H1 (cell line): ENCODE measurements around the gene DDX4. TPM values are rescaled to one million over a fixed set of nuclear protein-coding genes. Genes with fewer than 3 reads are reported as not detected.

ENCODE experiments used
- CTCF ChIA-PET: fragments of 300-600 bp; sonication (Branson Sonifier 250); formaldehyde crosslinking; loops from one replicate; lab custom pipeline; 2021; ENCODE audit not compliant: partially characterized antibody; lab: Charles Lee
- POLR2A ChIA-PET: fragments of 300-600 bp; sonication (Branson Sonifier 250); formaldehyde crosslinking; loops from one replicate; lab custom pipeline; 2021; ENCODE audit warnings: inconsistent platforms; ENCODE audit not compliant: partially characterized antibody; lab: Charles Lee
- DNase-seq, 2 experiments: peaks; one replicate each; pipeline versions ENCODE4 v3.0.0 to v3.0.0-alpha.2; 2010 to 2022; ENCODE audit warnings: low spot score in 2 of 2, low read depth in 1 of 2, mixed read lengths in 1 of 2
- FAIRE-seq: peaks from 2 replicates; lab custom pipeline; 2011; peaks lifted over from hg19 to GRCh38; lab: Jason Lieb, UNC
- H2AFZ ChIP-seq: 2 replicates; pipeline ENCODE4 v1.8.1; 2012; ENCODE audit warnings: low read length, inconsistent platforms
- H2AK5ac ChIP-seq: 2 replicates; pipeline ENCODE4 v1.6.1; 2013; ENCODE audit warnings: low read depth, low read length
- H2BK120ac ChIP-seq: replicated peaks from 2 replicates; pipeline ENCODE3; 2013; ENCODE audit warnings: low read depth, low read length, inconsistent platforms
- H2BK12ac ChIP-seq: 2 replicates; pipeline ENCODE4 v1.6.1; 2013; ENCODE audit warnings: low read depth, low read length
- H2BK15ac ChIP-seq: 2 replicates; pipeline ENCODE4 v1.6.1; 2013; ENCODE audit warnings: low read length
- H2BK20ac ChIP-seq: 2 replicates; pipeline ENCODE4 v1.6.1; 2013; ENCODE audit warnings: low read length
- H2BK5ac ChIP-seq: 2 replicates; pipeline ENCODE4 v1.6.1; 2013; ENCODE audit warnings: low read depth, low read length
- H3K14ac ChIP-seq: 2 replicates; pipeline ENCODE4 v1.6.1; 2013; ENCODE audit warnings: inconsistent platforms; ENCODE audit not compliant: insufficient read length
- H3K18ac ChIP-seq: 2 replicates; pipeline ENCODE4 v1.6.1; 2013; ENCODE audit warnings: low read length; ENCODE audit errors: extremely low read depth
- H3K23ac ChIP-seq: 2 replicates; pipeline ENCODE4 v1.6.1; 2013; ENCODE audit warnings: inconsistent platforms; ENCODE audit not compliant: insufficient read length
- H3K23me2 ChIP-seq: 2 replicates; pipeline ENCODE4 v1.6.1; 2013; ENCODE audit warnings: low read depth, low read length
- H3K27ac ChIP-seq: 2 replicates; pipeline ENCODE4 v1.6.1; 2011; ENCODE audit warnings: low read depth, low read length, inconsistent platforms
- H3K27me3 ChIP-seq, 4 experiments: replicated peaks in 1 of 4; 1 replicate in 1 of 4; 2 replicates in 3 of 4; pipeline versions ENCODE4 v1.6.1 to v1.8.1; 2011 to 2013; ENCODE audit warnings: low read length in 3 of 4, mild to moderate bottlenecking in 3 of 4, inconsistent platforms in 2 of 4, mixed read lengths in 2 of 4, moderate library complexity in 1 of 4; ENCODE audit not compliant: control insufficient read depth in 3 of 4, insufficient read depth in 3 of 4; ENCODE audit errors: extremely low read depth in 1 of 4
- H3K36me3 ChIP-seq, 4 experiments: 2 replicates each; pipeline versions ENCODE4 v1.6.1 to v1.8.1; 2011 to 2013; ENCODE audit warnings: mild to moderate bottlenecking in 4 of 4, low read length in 3 of 4, moderate library complexity in 2 of 4, control low read depth in 1 of 4, inconsistent platforms in 1 of 4; ENCODE audit not compliant: insufficient read depth in 4 of 4, control insufficient read depth in 2 of 4
- H3K4ac ChIP-seq: replicated peaks from 2 replicates; pipeline ENCODE3; 2013; ENCODE audit warnings: low read length, low read depth, mixed read lengths, inconsistent platforms; ENCODE audit not compliant: insufficient read length
- H3K4me1 ChIP-seq, 4 experiments: replicated peaks in 1 of 4; 1 replicate in 1 of 4; 2 replicates in 3 of 4; pipeline versions ENCODE4 v1.6.1 to v1.8.1; 2011 to 2013; ENCODE audit warnings: low read length in 3 of 4, inconsistent platforms in 2 of 4, mixed read lengths in 1 of 4; ENCODE audit not compliant: insufficient read depth in 4 of 4, control insufficient read depth in 3 of 4
- H3K4me2 ChIP-seq, 2 experiments: 2 replicates each; pipeline versions ENCODE4 v1.6.1 to v1.8.1; 2011 to 2013; ENCODE audit warnings: low read depth in 2 of 2, low read length in 2 of 2, control low read depth in 1 of 2, inconsistent platforms in 1 of 2, mild to moderate bottlenecking in 1 of 2; ENCODE audit not compliant: insufficient read depth in 1 of 2
- H3K4me3 ChIP-seq, 4 experiments: fragments of 200-600, 300-600 bp in 1 of 4; sonication (generic), shearing (Covaris generic), sonication (Bioruptor Twin) in 1 of 4; 2 replicates each; pipeline versions ENCODE4 v1.5.1 to v1.8.1; 2011 to 2016; ENCODE audit warnings: low read length in 4 of 4, low read depth in 3 of 4, control low read depth in 2 of 4, inconsistent platforms in 2 of 4, mild to moderate bottlenecking in 2 of 4, mixed read lengths in 1 of 4, moderate library complexity in 1 of 4; ENCODE audit not compliant: insufficient read depth in 2 of 4; ENCODE audit errors: extremely low read depth in 1 of 4
- H3K56ac ChIP-seq: replicated peaks from 2 replicates; pipeline ENCODE3; 2013; ENCODE audit warnings: low read depth, mild to moderate bottlenecking, mixed read lengths, low read length, inconsistent platforms; ENCODE audit not compliant: insufficient read length
- H3K79me1 ChIP-seq: 2 replicates; pipeline ENCODE4 v1.6.1; 2013; ENCODE audit warnings: low read depth, low read length, control low read depth
- H3K79me2 ChIP-seq, 2 experiments: 2 replicates each; pipeline versions ENCODE4 v1.6.1 to v1.8.1; 2012 to 2013; ENCODE audit warnings: low read length in 2 of 2, mild to moderate bottlenecking in 2 of 2, inconsistent platforms in 1 of 2; ENCODE audit not compliant: insufficient read depth in 2 of 2, control insufficient read depth in 1 of 2
- H3K9ac ChIP-seq, 4 experiments: replicated peaks in 1 of 4; 1 replicate in 1 of 4; 2 replicates in 3 of 4; pipeline versions ENCODE4 v1.6.1 to v1.8.1; 2011 to 2013; ENCODE audit warnings: low read depth in 3 of 4, low read length in 3 of 4, control low read depth in 2 of 4, mild to moderate bottlenecking in 2 of 4, moderate library complexity in 2 of 4, inconsistent platforms in 1 of 4; ENCODE audit errors: extremely low read depth in 1 of 4
- H3K9me3 ChIP-seq, 2 experiments: 2 replicates each; pipeline versions ENCODE4 v1.6.1 to v1.8.1; 2012 to 2013; ENCODE audit warnings: mild to moderate bottlenecking in 2 of 2, moderate library complexity in 2 of 2, control low read depth in 1 of 2, inconsistent platforms in 1 of 2, low read depth in 1 of 2, low read length in 1 of 2, mixed read lengths in 1 of 2; ENCODE audit not compliant: insufficient read depth in 2 of 2
- H4K20me1 ChIP-seq, 2 experiments: replicated peaks in 1 of 2; 2 replicates each; pipeline versions ENCODE3 to v1.8.1; 2011 to 2013; ENCODE audit warnings: inconsistent platforms in 2 of 2, low read length in 2 of 2, mild to moderate bottlenecking in 1 of 2; ENCODE audit not compliant: insufficient read depth in 2 of 2, control insufficient read depth in 1 of 2
- H4K5ac ChIP-seq: 2 replicates; pipeline ENCODE4 v1.6.1; 2013; ENCODE audit warnings: low read length, low read depth, mixed read lengths, inconsistent platforms; ENCODE audit not compliant: insufficient read length
- H4K8ac ChIP-seq: 2 replicates; pipeline ENCODE4 v1.8.0; 2013; ENCODE audit warnings: mild to moderate bottlenecking, moderate library complexity, low read length, inconsistent platforms; ENCODE audit not compliant: insufficient read depth; ENCODE audit errors: extremely low read depth
- H4K91ac ChIP-seq: replicated peaks from 2 replicates; pipeline ENCODE3; 2013; ENCODE audit warnings: low read length, mixed read lengths, inconsistent platforms; ENCODE audit not compliant: insufficient read length
- CBX5 ChIP-seq: fragments of 300-800, 300-1000 bp; sonication (generic); IDR thresholded peaks from 2 replicates; pipeline ENCODE4 v1.7.1; 2016; ENCODE audit warnings: antibody characterized with exemption, low read length, low read depth
- CEBPB ChIP-seq: IDR thresholded peaks from 2 replicates; pipeline ENCODE4 v1.6.1; 2012; ENCODE audit warnings: low read depth, low read length
- EP300 ChIP-seq, 2 experiments: IDR thresholded peaks; 1 replicate in 1 of 2; 2 replicates in 1 of 2; pipeline ENCODE4 v1.6.1; 2011 to 2012; ENCODE audit warnings: low read depth in 2 of 2, low read length in 2 of 2, mild to moderate bottlenecking in 2 of 2, borderline replicate concordance in 1 of 2, inconsistent platforms in 1 of 2, moderate library complexity in 1 of 2
- HDAC2 ChIP-seq, 2 experiments: fragments of 300-600 bp in 1 of 2; sonication (generic) in 1 of 2; IDR thresholded peaks; 2 replicates each; pipeline ENCODE4 v1.6.1; 2011 to 2012; ENCODE audit warnings: low read depth in 2 of 2, low read length in 2 of 2, mild to moderate bottlenecking in 2 of 2, moderate library complexity in 2 of 2, borderline replicate concordance in 1 of 2, inconsistent platforms in 1 of 2
- JUN ChIP-seq: IDR thresholded peaks from 2 replicates; pipeline ENCODE4 v1.6.1; 2011; ENCODE audit warnings: low read depth, mild to moderate bottlenecking, improper control_type of control experiment, low read length
- KDM4A ChIP-seq: IDR thresholded peaks from one replicate; pipeline ENCODE4 v1.7.1; 2012; ENCODE audit warnings: low read depth, mild to moderate bottlenecking, moderate library complexity, low read length, inconsistent platforms; ENCODE audit not compliant: severe bottlenecking
- NRF1 ChIP-seq: IDR thresholded peaks from 2 replicates; pipeline ENCODE4 v1.6.1; 2011; ENCODE audit warnings: mild to moderate bottlenecking, low read depth, low read length, improper control_type of control experiment
- POLR2A ChIP-seq, 2 experiments: IDR thresholded peaks; 1 replicate in 1 of 2; 2 replicates in 1 of 2; pipeline ENCODE4 v1.6.1; 2011; ENCODE audit warnings: low read depth in 2 of 2, low read length in 2 of 2, mild to moderate bottlenecking in 2 of 2; ENCODE audit errors: control extremely low read depth in 1 of 2
- POLR2AphosphoS5 ChIP-seq: IDR thresholded peaks from 2 replicates; pipeline ENCODE4 v1.6.1; 2011; ENCODE audit warnings: low read depth, low read length
- SAP30 ChIP-seq: fragments of 300-600 bp; sonication (generic); IDR thresholded peaks from 2 replicates; pipeline ENCODE4 v1.7.1; 2012; ENCODE audit warnings: low read length, moderate library complexity, mild to moderate bottlenecking, inconsistent platforms; ENCODE audit not compliant: insufficient read depth, insufficient replicate concordance
- SIRT6 ChIP-seq: IDR thresholded peaks from one replicate; pipeline ENCODE4 v1.7.1; 2012; ENCODE audit warnings: low read length, inconsistent platforms
- TAF7 ChIP-seq: optimal IDR thresholded peaks from 2 replicates; pipeline ENCODE3; 2011; ENCODE audit warnings: low read depth, mild to moderate bottlenecking, inconsistent platforms, low read length, moderate library complexity, borderline replicate concordance
- TEAD4 ChIP-seq: IDR thresholded peaks from 2 replicates; pipeline ENCODE4 v1.6.1; 2012; ENCODE audit warnings: low read depth, low read length, inconsistent platforms, mixed read lengths
- WGBS, 2 experiments: shearing (Covaris generic) in 1 of 2; methylation state at CpG; one replicate each; pipeline versions ENCODE4 v1.1.6 to v1.1.7; 2013 to 2015; ENCODE audit warnings: low lambda C conversion rate in 2 of 2, mixed read lengths in 2 of 2, inconsistent platforms in 1 of 2, low coverage in 1 of 2, missing lambda C conversion rate in 1 of 2; ENCODE audit not compliant: insufficient replicate concordance in 2 of 2, insufficient coverage in 1 of 2, insufficient read length in 1 of 2; ENCODE audit errors: extremely low coverage in 1 of 2, missing lambda C conversion rate in 1 of 2; 5-methylcytosine and 5-hydroxymethylcytosine counted together
- polyA plus RNA-seq, 7 experiments: library from polyadenylated mRNA; depleted of rRNA in 3 of 7; stranded (reverse) in 5 of 7; unstranded in 2 of 7; fragments of >200 nt in 5 of 7; fragments of 200-250 nt in 2 of 7; gene quantifications; 1 replicate in 5 of 7; 2 replicates in 1 of 7; 4 replicates in 1 of 7; pipeline versions ENCODE4 v1.2.1 to v1.2.3, GENCODE V29; 2011 to 2013; ENCODE audit warnings: missing spikeins in 2 of 7, mixed read lengths in 2 of 7
- total RNA-seq: library from RNA; stranded (reverse); fragmentation: NEBNext Ultra II Directional; extraction: Animal tissue kit (Norgen Biotek cat#: 25700); gene quantifications from 2 replicates; pipeline ENCODE4 v1.2.1, GENCODE V29; 2021
- TF ChIP-seq, protein P1 (sequence below): IDR thresholded peaks from 2 replicates; pipeline ENCODE4 v1.6.1; 2012; ENCODE audit warnings: inconsistent platforms

Gene DDX4
- total and polyA plus RNA-seq, 2 of the 8 experiments (the other 6 are each of a cell fraction or from before 2014, with no cell fraction given): 0.15 TPM; not detected in 1

DNA sequence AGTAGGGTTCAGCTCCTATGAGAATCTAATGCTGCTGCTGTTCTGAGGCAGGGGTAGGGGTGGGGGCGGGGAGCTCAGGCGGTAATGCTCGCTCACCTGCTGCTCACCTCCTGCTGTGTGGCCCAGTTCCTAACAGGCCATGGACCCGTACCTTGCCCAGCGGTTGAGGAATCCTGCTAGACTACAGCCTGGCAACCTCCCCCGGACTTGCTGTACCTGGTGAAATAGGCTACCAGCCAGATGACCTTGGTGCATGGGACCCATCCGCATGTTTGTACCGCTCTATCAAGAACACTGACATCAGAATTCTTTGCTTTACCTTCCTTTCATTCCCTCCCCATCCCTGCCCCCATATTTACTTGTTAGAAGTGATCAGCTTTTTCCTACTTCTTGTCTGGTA, 128.6 kb downstream of the DDX4 start:
- no peaks in the 10 kb centered on the region for H3K79me1 ChIP-seq
- no peak overlapping the region for H2BK12ac ChIP-seq
- ChIA-PET POLR2A (no interaction called here), CTCF (interaction anchor here (0.7 to 0.8 kb wide), 2 partner anchors 11 kb away, joined by 3 to 4 read pairs; no protein-coding TSS in a partner anchor)
- H3K23me2 ChIP-seq: peaks cover 11% of the 10 kb centered on the region; the same call in 1 of the 2 replicates
- no peak overlapping the region for H2BK5ac ChIP-seq
- no peak overlapping the region for H2BK15ac ChIP-seq
- H3K27me3 ChIP-seq: no peaks in the 10 kb centered on the region
- no peak overlapping the region for H2BK120ac ChIP-seq
- no peak overlapping the region for H3K56ac ChIP-seq
- 88% methylated on average over 8 of the region's 8 CpGs; no CpG with 5 or more reads in 1 of the 2 experiments for WGBS, 2 experiments
- H3K79me2 ChIP-seq: no peaks in the 10 kb centered on the region
- no peak overlapping the region for H2BK20ac ChIP-seq
- no peak overlapping the region for H2AK5ac ChIP-seq
- no peak for TF ChIP-seq SAP30
- no peak for TF ChIP-seq POLR2A (IDR thresholded peaks at IDR 0.05; ENCODE audit: control extremely low read depth in 1 of 2, low read depth in 2 of 2, low read length in 2 of 2)
- TF ChIP-seq, protein P1, sequence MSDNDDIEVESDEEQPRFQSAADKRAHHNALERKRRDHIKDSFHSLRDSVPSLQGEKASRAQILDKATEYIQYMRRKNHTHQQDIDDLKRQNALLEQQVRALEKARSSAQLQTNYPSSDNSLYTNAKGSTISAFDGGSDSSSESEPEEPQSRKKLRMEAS: no peak
- TF ChIP-seq CEBPB: no peak
- TF ChIP-seq SIRT6: no peak
- no peak for TF ChIP-seq TAF7
- TF ChIP-seq JUN: no peak
- TF ChIP-seq POLR2AphosphoS5: no peak
- TF ChIP-seq NRF1: no peak
- no peak for TF ChIP-seq TEAD4
- no peak for TF ChIP-seq EP300 (IDR thresholded peaks at IDR 0.05; ENCODE audit: borderline replicate concordance in 1 of 2, low read depth in 2 of 2, low read length in 2 of 2)
- TF ChIP-seq CBX5: no peak
- TF ChIP-seq KDM4A: no peak
- TF ChIP-seq HDAC2 (IDR thresholded peaks at IDR 0.05; ENCODE audit: borderline replicate concordance in 1 of 2, low read depth in 2 of 2, low read length in 2 of 2): no peak
- no peaks in the 10 kb centered on the region for H3K4me1 ChIP-seq
- no peak overlapping the region for H3K14ac ChIP-seq
- no peak overlapping the region for H3K4ac ChIP-seq
- H2AFZ ChIP-seq: no peak overlapping the region
- DNase-seq (no peak), FAIRE-seq (no peak)
- H4K5ac ChIP-seq: no peak overlapping the region
- no peak overlapping the region for H3K9ac ChIP-seq
- H3K27ac ChIP-seq: no peak overlapping the region
- no peak overlapping the region for H3K18ac ChIP-seq
- H3K4me2 ChIP-seq: no peak overlapping the region
- H4K8ac ChIP-seq: no peak overlapping the region
- no peak overlapping the region for H3K23ac ChIP-seq
- H3K36me3 ChIP-seq: no peaks in the 10 kb centered on the region; a peak in 1 of 8 replicates
- no peak overlapping the region for H3K4me3 ChIP-seq
- peaks cover 0 to 7% of the 10 kb centered on the region in 2 experiments for H4K20me1 ChIP-seq
- H4K91ac ChIP-seq: no peak overlapping the region
- H3K9me3 ChIP-seq: no peaks in the 10 kb centered on the region
